Loucy (cell line): ENCODE results near the gene CDC37L1.
"Not testable (repeated sequence)": the region's sequence is repeated elsewhere in the genome, so short reads cannot be mapped to it uniquely, and the experiment has no call there.

ENCODE experiments used
- H2AFZ ChIP-seq: fragments of 200-600 bp; sonication (generic); 2 replicates; pipeline ENCODE4 v1.6.0; 2016; ENCODE audit warnings: antibody characterized with exemption, mild to moderate bottlenecking, low read length, moderate library complexity
- H3F3A ChIP-seq: fragments of 200-600 bp; 2 replicates; pipeline ENCODE4 v1.6.0; 2016; ENCODE audit warnings: antibody characterized with exemption, low read depth, mild to moderate bottlenecking
- H3K27me3 ChIP-seq: fragments of 200-600 bp; sonication (generic); 2 replicates; pipeline ENCODE4 v1.6.1; 2014; ENCODE audit warnings: low read length, mild to moderate bottlenecking; ENCODE audit not compliant: insufficient read depth, poor library complexity, severe bottlenecking
- H3K36me3 ChIP-seq: fragments of 200-600 bp; sonication (generic); 2 replicates; pipeline ENCODE4 v1.6.1; 2016; ENCODE audit warnings: low read length; ENCODE audit not compliant: insufficient read depth
- H3K4me1 ChIP-seq: fragments of 200-600 bp; sonication (generic); 2 replicates; pipeline ENCODE4 v1.5.1; 2014; ENCODE audit warnings: low read length, mild to moderate bottlenecking; ENCODE audit not compliant: insufficient read depth, poor library complexity, severe bottlenecking
- H3K4me2 ChIP-seq: fragments of 200-600 bp; sonication (generic); 2 replicates; pipeline ENCODE4 v1.6.0; 2014; ENCODE audit warnings: antibody characterized with exemption, low read length, low read depth, mild to moderate bottlenecking; ENCODE audit not compliant: poor library complexity, severe bottlenecking
- H3K4me3 ChIP-seq: fragments of 200-600 bp; sonication (generic); 2 replicates; pipeline ENCODE4 v1.5.1; 2014; ENCODE audit warnings: low read length, mild to moderate bottlenecking, mixed read lengths; ENCODE audit not compliant: poor library complexity, severe bottlenecking
- H3K79me2 ChIP-seq: fragments of 200-600 bp; sonication (generic); 2 replicates; pipeline ENCODE4 v1.6.1; 2014; ENCODE audit warnings: low read length; ENCODE audit not compliant: insufficient read depth
- H3K9ac ChIP-seq: fragments of 200-600 bp; sonication (generic); 2 replicates; pipeline ENCODE4 v1.6.0; 2014; ENCODE audit warnings: mild to moderate bottlenecking, low read depth, low read length, moderate library complexity; ENCODE audit not compliant: poor library complexity, severe bottlenecking
- H3K9me2 ChIP-seq: fragments of 200-600 bp; sonication (generic); replicated peaks from 2 replicates; pipeline ENCODE4 v1.6.1; 2016; ENCODE audit warnings: low read depth, low read length, mixed read lengths
- H3K9me3 ChIP-seq: fragments of 200-600 bp; sonication (generic); 2 replicates; pipeline ENCODE4 v1.6.1; 2014; ENCODE audit warnings: mild to moderate bottlenecking, antibody characterized with exemption, low read length, low read depth; ENCODE audit not compliant: insufficient read depth
- H4K20me1 ChIP-seq: fragments of 200-600 bp; sonication (generic); 2 replicates; pipeline ENCODE4 v1.6.0; 2014; ENCODE audit warnings: antibody characterized with exemption, low read length, mild to moderate bottlenecking; ENCODE audit not compliant: insufficient read depth, poor library complexity, severe bottlenecking
- EZH2phosphoT487 ChIP-seq: fragments of 200-600 bp; IDR thresholded peaks from 2 replicates; pipeline ENCODE4 v1.6.1; 2018; ENCODE audit warnings: antibody characterized with exemption, mild to moderate bottlenecking, moderate library complexity, borderline replicate concordance
- TF ChIP-seq, protein P1 (sequence below): fragments of 200-600 bp; sonication (generic); conservative IDR thresholded peaks from 2 replicates; pipeline ENCODE4 v1.5.1; 2014; ENCODE audit warnings: mild to moderate bottlenecking, antibody characterized with exemption, low read length

Gene CDC37L1

GRCh38 chr9:4654084-4654483 lies 25.3 kb upstream of the CDC37L1 start:
- no peaks in the 10 kb centered on the region for H3K79me2 ChIP-seq
- H3K4me2 ChIP-seq: no peak overlapping the region
- H3K4me1 ChIP-seq: no peaks in the 10 kb centered on the region
- TF ChIP-seq, protein P1, sequence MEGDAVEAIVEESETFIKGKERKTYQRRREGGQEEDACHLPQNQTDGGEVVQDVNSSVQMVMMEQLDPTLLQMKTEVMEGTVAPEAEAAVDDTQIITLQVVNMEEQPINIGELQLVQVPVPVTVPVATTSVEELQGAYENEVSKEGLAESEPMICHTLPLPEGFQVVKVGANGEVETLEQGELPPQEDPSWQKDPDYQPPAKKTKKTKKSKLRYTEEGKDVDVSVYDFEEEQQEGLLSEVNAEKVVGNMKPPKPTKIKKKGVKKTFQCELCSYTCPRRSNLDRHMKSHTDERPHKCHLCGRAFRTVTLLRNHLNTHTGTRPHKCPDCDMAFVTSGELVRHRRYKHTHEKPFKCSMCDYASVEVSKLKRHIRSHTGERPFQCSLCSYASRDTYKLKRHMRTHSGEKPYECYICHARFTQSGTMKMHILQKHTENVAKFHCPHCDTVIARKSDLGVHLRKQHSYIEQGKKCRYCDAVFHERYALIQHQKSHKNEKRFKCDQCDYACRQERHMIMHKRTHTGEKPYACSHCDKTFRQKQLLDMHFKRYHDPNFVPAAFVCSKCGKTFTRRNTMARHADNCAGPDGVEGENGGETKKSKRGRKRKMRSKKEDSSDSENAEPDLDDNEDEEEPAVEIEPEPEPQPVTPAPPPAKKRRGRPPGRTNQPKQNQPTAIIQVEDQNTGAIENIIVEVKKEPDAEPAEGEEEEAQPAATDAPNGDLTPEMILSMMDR: no peak
- no peak for TF ChIP-seq EZH2phosphoT487
- no peaks in the 10 kb centered on the region for H3K36me3 ChIP-seq
- H2AFZ ChIP-seq: no peak overlapping the region
- peaks cover 13% of the 10 kb centered on the region for H3K27me3 ChIP-seq
- no peaks in the 10 kb centered on the region for H3K9me3 ChIP-seq
- H3K9me2 ChIP-seq: no peaks in the 10 kb centered on the region
- no peaks in the 10 kb centered on the region for H4K20me1 ChIP-seq
- H3K9ac ChIP-seq: no peak overlapping the region
- H3F3A ChIP-seq: no peaks in the 10 kb centered on the region
- no peak overlapping the region for H3K4me3 ChIP-seq

GRCh38 chr9:4654538-4654937 lies 24.8 kb upstream of the CDC37L1 start:
- H3K4me1 ChIP-seq: no peaks in the 10 kb centered on the region
- H3K9me2 ChIP-seq: no peaks in the 10 kb centered on the region
- no peaks in the 10 kb centered on the region for H3F3A ChIP-seq
- H4K20me1 ChIP-seq: no peaks in the 10 kb centered on the region
- no peaks in the 10 kb centered on the region for H3K79me2 ChIP-seq
- TF ChIP-seq EZH2phosphoT487: no peak
- TF ChIP-seq, protein P1: no peak
- H3K4me2 ChIP-seq: no peak overlapping the region
- H3K36me3 ChIP-seq: no peaks in the 10 kb centered on the region
- peaks cover 13% of the 10 kb centered on the region for H3K27me3 ChIP-seq
- H2AFZ ChIP-seq: no peak overlapping the region
- no peak overlapping the region for H3K9ac ChIP-seq
- H3K9me3 ChIP-seq: no peaks in the 10 kb centered on the region
- no peak overlapping the region for H3K4me3 ChIP-seq

- H3K4me3 ChIP-seq, H3K9me3 ChIP-seq, H3K9ac ChIP-seq, H3K4me1 ChIP-seq, H3K36me3 ChIP-seq, H3K79me2 ChIP-seq, H4K20me1 ChIP-seq, H3K9me2 ChIP-seq, H3K4me2 ChIP-seq, H3K27me3 ChIP-seq, H2AFZ ChIP-seq, H3F3A ChIP-seq: not testable (repeated sequence)
These were observed 23.2 kb upstream of the CDC37L1 start for GRCh38 chr9:4656196-4656595.

DNA sequence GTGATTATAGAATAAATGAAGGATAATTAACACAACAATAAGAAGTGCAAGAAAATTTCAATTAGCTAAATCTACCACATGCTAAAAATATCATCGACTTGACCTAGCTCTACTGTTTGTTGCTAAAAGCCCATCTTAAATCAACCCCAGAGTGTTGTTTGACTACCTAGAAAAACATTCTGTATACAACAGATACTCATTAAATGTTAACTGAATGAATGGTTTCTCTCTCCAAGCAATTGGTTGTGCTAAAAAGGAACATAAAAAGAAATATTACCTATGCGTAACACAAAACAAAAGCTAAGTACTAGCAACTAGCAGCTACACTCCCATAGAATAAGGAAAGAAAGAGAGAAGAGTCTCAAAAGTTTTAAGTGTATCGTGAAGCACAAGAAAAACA lies 22.7 kb upstream of the CDC37L1 start:
- no peak overlapping the region for H3K4me3 ChIP-seq

More for the DNA sequence above, 22.7 kb upstream of the CDC37L1 start:
- no peaks in the 10 kb centered on the region for H3K79me2 ChIP-seq
- H3K9me3 ChIP-seq: no peaks in the 10 kb centered on the region
- no peaks in the 10 kb centered on the region for H3F3A ChIP-seq
- H3K27me3 ChIP-seq: peaks cover 5% of the 10 kb centered on the region
- H4K20me1 ChIP-seq: no peaks in the 10 kb centered on the region
- no peak overlapping the region for H3K4me2 ChIP-seq
- peaks cover 4% of the 10 kb centered on the region for H3K4me1 ChIP-seq
- H3K9ac ChIP-seq: no peak overlapping the region
- no peak overlapping the region for H2AFZ ChIP-seq
- no peaks in the 10 kb centered on the region for H3K9me2 ChIP-seq
- no peaks in the 10 kb centered on the region for H3K36me3 ChIP-seq
- TF ChIP-seq EZH2phosphoT487: no peak
- TF ChIP-seq, protein P1: no peak
